ELR (cell line): ENCODE results near the gene HOXD1.

Experiments
- DNase-seq: peaks from one replicate; pipeline ENCODE4 v3.0.0-alpha.2; 2015; ENCODE audit warnings: low read depth

HOXD1 gene

DNA sequence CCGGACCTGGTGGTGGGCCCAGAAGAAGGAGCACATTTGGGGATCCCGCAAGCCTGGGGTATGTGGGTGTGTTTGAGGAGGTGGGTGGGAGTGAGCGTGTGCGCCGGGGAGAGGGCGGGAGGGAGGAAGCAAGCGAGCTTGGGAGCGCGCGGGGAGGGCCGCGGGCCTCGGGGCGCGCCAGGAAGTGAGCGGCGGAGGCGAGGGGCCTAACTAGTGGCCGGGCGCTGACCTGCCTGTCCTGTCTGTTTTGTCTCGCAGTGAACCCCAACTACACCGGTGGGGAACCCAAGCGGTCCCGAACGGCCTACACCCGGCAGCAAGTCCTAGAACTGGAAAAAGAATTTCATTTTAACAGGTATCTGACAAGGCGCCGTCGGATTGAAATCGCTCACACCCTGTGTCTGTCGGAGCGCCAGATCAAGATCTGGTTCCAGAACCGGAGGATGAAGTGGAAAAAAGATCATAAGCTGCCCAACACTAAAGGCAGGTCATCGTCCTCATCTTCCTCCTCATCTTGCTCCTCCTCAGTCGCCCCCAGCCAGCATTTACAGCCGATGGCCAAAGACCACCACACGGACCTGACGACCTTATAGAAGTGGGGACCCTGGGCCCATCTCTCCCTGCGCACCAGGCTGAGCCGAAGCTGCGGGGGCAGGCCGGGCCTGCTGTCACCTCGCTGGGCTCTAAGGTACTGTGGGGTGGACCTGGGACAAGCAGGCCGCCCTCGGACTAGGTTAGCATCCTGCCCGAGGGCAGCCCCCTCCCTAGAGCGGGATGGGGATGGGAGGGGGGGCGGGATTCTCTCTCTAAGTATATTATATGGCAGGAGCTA is 35.9 kb upstream of the HOXD1 start:
- no peak for DNase-seq

- DNase-seq: no peak
These were observed 33.8 kb upstream of the HOXD1 start for GRCh38 chr2:176154576-176155252.

DNA sequence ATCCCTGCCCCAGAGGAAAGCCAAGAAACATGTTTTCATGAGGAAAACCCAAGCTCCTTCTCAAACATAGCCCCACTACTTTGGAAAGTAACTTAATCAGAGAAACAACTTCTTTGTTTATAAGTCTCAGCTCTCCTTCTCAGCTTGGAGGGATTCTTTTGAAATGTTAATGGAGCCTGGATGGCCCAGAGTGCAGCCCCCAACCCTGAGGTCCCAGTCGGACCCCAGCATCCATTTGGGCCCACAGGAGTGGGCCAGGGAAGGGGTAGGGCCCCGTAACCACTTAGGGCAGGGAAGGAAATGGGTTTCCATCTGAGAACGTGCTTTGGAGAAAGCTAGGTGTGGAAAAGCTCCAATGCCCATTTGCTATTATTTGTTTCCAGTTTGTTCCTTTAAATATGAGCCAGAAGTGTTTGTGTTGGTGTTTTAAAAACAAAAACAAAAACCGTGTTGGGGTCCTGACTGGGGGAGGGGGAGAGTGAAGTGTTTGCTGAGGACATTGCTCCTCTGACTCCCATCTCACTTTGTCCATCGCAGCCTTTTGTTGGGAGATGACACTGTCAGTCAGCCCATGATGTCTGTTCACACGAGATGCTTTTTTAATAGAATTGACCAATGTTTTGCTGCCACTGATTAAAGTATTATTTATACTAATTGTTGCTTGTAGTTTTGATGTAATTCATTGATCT is 33.0 kb upstream of the HOXD1 start:
- DNase-seq: no peak

DNA sequence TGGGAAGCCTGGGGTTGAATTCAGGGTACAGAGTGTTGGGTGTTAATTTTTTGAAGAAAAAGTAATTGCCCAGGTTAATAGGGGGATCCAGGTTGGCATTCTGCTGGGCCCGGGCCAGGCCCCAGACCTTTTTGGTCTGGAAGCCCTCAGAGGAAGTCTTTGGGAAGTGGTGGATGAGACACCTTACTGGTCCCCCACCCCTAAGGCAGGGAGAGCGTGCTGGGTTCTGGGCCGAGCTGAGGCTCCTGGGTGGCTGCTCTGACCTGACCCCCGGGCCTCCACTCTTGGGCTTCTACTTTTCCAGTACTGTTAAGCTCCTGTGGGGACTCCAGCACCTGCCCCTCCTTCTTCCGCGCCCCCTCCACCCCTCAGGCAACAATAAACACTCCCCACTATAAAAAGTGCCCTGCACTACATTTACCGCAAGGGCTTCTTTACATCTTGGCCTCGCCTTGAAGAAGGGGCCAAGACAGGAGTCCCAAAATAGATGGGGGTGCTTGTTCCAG is 32.1 kb upstream of the HOXD1 start:
- no peak for DNase-seq

DNA sequence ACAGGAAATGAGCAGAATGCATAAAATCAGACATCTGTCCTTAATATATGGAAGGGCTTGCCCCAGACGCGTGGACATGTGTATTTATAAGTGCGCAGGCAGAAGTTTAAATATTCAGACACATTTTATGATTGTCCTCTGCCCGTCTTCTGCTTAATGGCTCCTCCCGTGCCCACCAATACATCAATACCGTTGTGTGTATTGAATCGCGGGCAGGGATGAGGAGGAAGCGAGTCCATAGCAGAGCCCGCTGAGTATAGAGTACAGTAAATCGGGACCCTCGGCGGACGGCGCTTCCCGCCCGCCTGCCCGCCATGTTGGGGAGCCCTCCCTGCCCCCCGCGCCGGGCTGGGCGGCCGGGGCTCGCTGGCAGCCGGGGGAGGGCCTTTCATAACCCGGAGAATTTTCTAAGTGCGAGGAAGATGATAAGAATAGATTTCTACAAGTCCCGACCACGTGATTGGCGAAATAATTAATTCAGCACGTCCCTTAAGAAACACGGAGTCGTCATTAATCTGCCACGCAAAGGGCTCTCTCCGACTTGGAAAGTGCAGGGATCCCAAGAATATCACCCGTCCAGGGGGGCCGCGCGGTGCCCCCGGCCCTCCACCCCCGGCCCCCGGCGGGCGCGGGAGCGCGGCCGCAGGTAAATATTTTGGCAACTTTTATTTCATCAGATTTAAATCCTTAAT is 31.5 kb upstream of the HOXD1 start, which contains the start of gene HOXD3:
Gene HOXD3, plus strand, starts transcription at position 501 of the 692 bp plus-strand sequence. CDS start 11,808 bp downstream, outside the sequence.
- DNase-seq: no peak

DNA sequence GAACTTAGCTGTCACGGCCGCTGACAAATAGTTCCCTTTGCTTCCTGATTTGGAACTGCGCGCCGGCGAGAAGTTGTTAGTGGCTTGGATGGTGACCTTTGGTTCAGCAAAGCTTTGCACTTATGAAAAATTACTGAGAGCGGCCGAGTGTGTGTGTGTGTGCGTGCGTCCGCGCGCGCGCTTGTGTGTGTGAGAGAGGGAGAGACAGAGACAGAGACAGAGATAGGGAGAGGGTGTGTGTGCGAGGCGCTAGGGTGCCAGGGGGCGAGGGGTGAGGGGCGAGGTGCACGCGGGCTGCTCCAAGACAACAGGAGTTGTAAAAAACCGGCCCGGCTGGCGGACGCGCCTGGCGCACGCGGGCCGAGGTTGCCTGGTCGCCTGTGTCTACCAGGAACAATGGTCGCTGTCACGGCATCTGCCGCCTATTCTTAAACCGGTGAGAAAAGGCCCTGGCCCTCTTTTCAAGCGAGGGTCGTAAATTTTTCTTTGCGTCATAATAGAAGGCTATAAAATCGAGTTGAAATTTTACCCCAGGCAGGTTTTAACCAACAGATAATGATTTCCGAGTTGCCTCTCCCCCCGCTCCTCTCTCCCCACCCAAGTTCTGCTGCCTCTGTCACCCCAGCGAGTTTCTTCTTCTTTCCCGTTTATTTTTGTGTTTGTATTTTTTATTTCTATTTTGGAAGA is 30.8 kb upstream of the HOXD1 start:
- DNase-seq: no peak

DNA sequence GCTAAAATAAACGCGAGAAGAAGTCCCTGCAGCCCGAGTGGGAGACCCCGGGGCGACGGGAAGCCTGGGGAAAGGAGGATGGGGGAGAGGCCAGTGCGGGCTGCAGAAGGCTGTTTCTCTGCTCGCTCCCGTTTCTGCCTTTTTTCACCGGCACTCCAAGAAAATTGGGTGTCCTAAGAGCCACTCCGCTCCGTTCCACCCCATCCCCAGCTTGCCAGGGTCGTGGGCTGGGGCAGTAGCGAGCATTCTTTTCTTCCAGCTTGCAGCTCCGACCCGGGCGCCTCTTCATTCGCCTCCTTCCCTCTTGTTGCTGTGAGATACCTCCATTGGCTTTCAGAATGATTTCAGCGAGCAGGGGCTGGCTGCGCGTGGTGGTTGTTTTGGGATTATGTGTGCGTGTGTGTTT is 30.3 kb upstream of the HOXD1 start:
- no peak for DNase-seq

DNA sequence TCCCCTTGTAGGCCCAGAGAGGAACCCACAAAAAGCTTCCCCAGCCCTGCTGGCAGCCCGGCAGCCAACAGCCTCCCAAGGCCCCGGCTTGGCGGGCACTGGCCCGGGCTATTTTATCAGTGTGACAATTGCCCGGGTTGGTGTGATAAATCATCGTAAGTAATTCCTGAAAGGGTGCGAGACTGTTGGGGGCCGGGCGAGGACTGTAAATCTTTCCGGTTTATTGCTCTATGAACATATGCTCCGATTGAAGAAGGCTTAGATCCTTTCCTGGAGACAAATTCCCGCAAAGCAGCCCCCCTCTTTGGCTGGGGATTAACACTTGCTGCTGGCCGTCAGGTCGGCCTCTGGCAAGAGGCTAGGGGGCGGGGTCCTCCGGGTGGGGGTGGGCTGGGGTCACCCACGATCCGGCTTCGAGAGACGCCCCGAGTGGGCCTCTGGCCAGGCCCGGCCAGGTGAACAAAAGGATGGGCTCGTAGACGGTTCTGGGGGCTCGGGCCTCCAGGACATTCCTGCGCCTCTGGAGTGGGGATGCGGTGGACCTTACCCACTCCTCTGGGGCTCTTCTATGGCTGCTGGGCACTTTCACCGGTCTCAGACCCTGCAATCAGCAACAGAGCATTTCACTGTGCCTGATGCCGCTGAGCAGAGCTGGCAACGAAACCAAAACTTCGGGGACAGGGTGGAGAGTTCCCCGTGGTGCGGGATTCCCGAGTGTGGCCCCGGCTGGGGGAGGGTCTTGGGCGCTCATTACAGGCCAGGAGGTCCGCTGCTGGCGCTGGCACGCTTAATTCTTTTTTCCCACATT is 29.4 kb upstream of the HOXD1 start:
- no peak for DNase-seq

DNA sequence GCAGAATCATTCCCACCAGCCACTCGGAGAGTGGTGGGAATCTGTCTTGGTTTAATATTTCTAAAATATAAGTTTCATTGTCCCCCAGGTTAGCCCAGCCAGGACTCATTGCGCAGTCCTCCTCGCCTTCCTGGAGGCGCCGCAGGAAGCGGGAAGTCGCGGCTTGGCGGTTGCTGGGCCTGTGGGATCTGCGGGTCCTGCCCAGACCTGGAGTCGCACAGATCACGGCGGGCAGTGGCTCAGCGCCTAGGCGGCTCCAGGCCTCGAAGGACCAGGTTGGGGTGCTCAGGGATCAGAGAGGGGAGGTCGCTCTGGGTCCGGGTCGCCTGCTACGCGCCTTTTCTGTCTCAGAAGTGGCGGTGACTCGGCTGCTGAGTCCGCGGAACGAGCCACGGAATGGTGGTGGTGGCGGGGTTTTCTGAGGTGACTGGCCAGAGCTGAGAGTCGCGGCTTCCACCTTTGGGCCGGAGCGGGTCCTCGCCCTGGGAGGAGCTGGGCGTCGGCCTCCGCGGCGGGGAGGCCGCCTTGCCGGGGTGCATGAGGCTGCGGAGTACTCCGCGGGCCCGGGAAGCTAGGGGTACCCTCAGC is 28.7 kb upstream of the HOXD1 start:
- no peak for DNase-seq

- no peak for DNase-seq
These were observed 28.1 kb upstream of the HOXD1 start for GRCh38 chr2:176160251-176160985.

GRCh38 chr2:176160986-176161824 is 27.3 kb upstream of the HOXD1 start:
- no peak for DNase-seq

DNA sequence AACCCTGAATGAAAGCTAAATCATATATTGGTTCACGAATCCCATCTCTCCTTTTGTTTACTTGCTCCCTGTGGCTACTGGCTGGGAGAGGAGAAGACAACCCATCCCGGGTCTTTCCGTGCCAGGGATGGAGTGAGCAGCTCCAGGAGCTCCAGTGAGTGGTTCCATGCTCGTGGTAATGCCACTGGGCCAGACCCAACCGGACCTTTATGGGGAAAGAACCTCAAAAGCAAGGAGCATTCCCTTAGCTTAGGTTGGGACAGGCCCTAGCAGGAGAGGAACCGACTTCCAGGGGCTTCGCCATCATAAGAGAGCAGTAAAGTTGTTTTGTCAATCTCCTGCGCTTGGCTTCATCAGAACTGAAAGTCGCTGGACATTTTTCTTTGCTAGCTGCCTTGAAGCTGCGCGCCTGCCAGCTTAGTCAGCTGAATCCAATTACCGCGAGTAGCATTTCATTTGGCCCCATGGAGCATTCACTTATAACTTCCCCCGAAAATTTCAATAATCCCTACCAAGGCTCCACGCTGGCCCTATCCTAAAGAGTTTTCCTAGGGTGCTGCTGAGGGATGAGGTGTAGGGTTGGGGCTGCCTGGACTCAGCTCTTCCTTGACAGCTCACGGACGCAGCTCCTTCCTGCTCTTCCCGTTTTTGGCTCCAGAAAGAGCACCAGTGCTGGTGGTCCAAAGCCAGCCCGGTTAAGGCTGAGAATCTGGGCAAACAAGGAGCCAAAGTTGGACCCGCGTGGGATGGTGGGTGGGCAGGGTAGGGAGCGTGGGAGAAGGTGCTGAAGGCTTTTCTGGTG is 26.4 kb upstream of the HOXD1 start:
- DNase-seq: peak; percentile 55

DNA sequence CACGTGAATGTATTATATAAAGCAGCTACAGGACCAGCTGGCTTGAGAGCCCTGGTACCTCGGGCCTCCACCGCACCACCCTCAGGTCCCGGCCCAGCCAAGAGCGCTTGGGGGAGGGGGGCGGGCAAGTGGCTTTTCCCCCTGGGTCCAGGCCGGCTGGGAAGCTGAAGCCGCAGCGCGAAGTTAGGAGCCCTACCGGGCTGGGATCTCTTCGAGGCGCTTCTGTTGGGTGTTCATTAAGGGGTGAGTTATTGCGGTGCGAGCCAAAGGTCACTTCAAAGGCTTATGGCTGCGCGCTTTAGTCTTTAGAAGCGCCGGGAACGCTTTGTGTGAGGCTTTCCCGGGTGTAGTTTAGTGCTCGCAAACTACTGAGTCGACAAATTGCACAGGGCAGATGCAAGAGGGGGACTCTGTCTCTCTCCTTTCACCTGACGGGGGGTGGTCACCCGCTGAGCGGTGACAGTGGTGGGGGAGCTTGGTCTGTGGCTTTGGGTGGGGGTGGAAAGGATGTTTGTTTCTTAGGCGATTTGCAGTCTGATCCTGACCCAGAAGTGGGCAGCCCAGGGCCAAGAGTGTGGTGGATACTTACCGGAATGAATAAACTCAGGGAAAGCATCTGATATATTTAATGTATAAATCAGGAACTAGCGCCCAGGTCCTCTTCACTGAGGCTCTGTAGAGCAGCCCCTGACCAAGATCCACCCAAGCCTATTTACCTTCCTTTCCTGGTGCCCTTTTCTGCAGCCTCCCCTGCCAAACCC is 25.4 kb upstream of the HOXD1 start:
- no peak for DNase-seq

- no peak for DNase-seq
These were observed 24.8 kb upstream of the HOXD1 start for GRCh38 chr2:176163672-176164056.

GRCh38 chr2:176164201-176164600 is 24.3 kb upstream of the HOXD1 start:
- DNase-seq: no peak

DNA sequence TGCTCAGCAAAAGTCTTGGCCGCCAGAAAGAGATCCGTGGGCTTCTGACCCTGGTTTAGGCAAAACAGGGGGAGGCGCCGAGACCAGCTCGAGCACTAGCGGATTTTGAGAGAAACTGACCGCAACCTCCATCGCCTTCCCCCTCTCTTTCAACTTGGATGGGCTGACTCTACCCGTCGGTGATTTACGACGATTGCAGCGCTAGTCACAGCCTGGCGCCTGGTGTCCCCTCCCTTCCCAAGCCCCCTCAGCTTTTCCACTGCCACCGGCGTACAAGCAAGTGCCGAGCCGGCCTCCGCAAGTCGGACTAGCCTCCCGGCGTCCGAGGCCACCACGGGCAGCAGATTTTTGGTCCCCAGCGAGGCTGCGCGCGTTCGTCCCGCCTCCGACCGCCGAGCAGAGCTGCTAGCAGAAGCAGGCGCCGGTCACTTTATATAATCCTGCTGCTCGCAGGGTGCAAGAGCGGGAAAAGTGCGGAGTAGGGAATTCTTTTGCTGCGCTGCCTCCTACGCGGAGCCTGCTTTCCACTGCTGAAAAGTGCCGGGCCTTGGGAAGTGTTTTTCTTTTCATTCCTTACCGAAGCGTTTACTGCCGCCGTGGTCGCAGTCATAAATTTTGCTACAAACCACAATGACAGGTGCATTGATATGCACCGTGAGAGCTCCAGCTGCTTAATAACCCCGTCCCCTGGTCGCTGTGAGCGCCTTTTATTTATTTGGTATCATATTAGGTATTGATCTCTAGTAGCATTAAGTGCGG is 23.7 kb upstream of the HOXD1 start:
- DNase-seq: no peak
